ENCODE results near the gene SYCE1. TPM values are rescaled to one million over a fixed set of nuclear protein-coding genes. Genes with fewer than 3 reads are reported as not detected.
A peak's percentile ranks its signal among the peaks of the same experiment; 100 is the strongest.
"Not testable (repeated sequence)": the region's sequence is repeated elsewhere in the genome, so short reads cannot be mapped to it uniquely, and the experiment has no call there.

The SYCE1 gene
- total RNA-seq, 1 donor from 2014 or later = not detected

- Histone ChIP-seq H3K4me3 (ENCODE audit: low read depth, low read length) (no peak overlapping the region), H3K27me3 (ENCODE audit: control insufficient read depth, insufficient read depth, low read length) (no peaks in the 10 kb centered on the region), H3K36me3 (ENCODE audit: control insufficient read depth, insufficient read depth, low read length) (no peaks in the 10 kb centered on the region)
- no peak for TF ChIP-seq CTCF (IDR thresholded peaks at IDR 0.05; ENCODE audit: insufficient read depth, low read length, severe bottlenecking)
- no peak for FAIRE-seq
- DNase-seq (ENCODE audit: low read depth) = no peak
Measured at GRCh38 chr10:133600657-133601056, 35.3 kb upstream of the SYCE1 start.

GRCh38 chr10:133599869-133600268 lies 34.5 kb upstream of the SYCE1 start:
- FAIRE-seq; H3K4me3 ChIP-seq (ENCODE audit: low read depth, low read length); H3K36me3 ChIP-seq (ENCODE audit: control insufficient read depth, insufficient read depth, low read length); H3K27me3 ChIP-seq (ENCODE audit: control insufficient read depth, insufficient read depth, low read length); DNase-seq (ENCODE audit: low read depth): not testable (repeated sequence)

- Histone ChIP-seq H3K27me3 (ENCODE audit: control insufficient read depth, insufficient read depth, low read length) (no peaks in the 10 kb centered on the region), H3K4me3 (ENCODE audit: low read depth, low read length) (no peak overlapping the region), H3K36me3 (ENCODE audit: control insufficient read depth, insufficient read depth, low read length) (no peaks in the 10 kb centered on the region)
- no peak for TF ChIP-seq CTCF (IDR thresholded peaks at IDR 0.05; ENCODE audit: insufficient read depth, low read length, severe bottlenecking)
- FAIRE-seq (no peak), DNase-seq (ENCODE audit: low read depth) (no peak)
Measured at GRCh38 chr10:133592716-133593115, 27.3 kb upstream of the SYCE1 start.

- no peak overlapping the region for H3K4me3 ChIP-seq (ENCODE audit: low read depth, low read length)
- no peaks in the 10 kb centered on the region for H3K27me3 ChIP-seq (ENCODE audit: control insufficient read depth, insufficient read depth, low read length)
- no peak for FAIRE-seq
- no peaks in the 10 kb centered on the region for H3K36me3 ChIP-seq (ENCODE audit: control insufficient read depth, insufficient read depth, low read length)
- TF ChIP-seq CTCF (IDR thresholded peaks at IDR 0.05; ENCODE audit: insufficient read depth, low read length, severe bottlenecking) = no peak
- DNase-seq (ENCODE audit: low read depth) = no peak
Measured at GRCh38 chr10:133590970-133591359, 25.6 kb upstream of the SYCE1 start.

- FAIRE-seq (no peak), DNase-seq (ENCODE audit: low read depth) (no peak)
- H3K36me3 ChIP-seq (ENCODE audit: control insufficient read depth, insufficient read depth, low read length) = no peaks in the 10 kb centered on the region
- no peak overlapping the region for H3K4me3 ChIP-seq (ENCODE audit: low read depth, low read length)
- no peaks in the 10 kb centered on the region for H3K27me3 ChIP-seq (ENCODE audit: control insufficient read depth, insufficient read depth, low read length)
- no peak for TF ChIP-seq CTCF (IDR thresholded peaks at IDR 0.05; ENCODE audit: insufficient read depth, low read length, severe bottlenecking)
Measured at GRCh38 chr10:133590226-133590969, 25.0 kb upstream of the SYCE1 start.

GRCh38 chr10:133577037-133577436 lies 11.7 kb upstream of the SYCE1 start:
- H3K27me3 ChIP-seq (ENCODE audit: control insufficient read depth, insufficient read depth, low read length); H3K36me3 ChIP-seq (ENCODE audit: control insufficient read depth, insufficient read depth, low read length); FAIRE-seq: not testable (repeated sequence)

GRCh38 chr10:133573460-133573859 lies 8.1 kb upstream of the SYCE1 start:
- DNase-seq (ENCODE audit: low read depth); H3K36me3 ChIP-seq (ENCODE audit: control insufficient read depth, insufficient read depth, low read length); H3K4me3 ChIP-seq (ENCODE audit: low read depth, low read length); FAIRE-seq; H3K27me3 ChIP-seq (ENCODE audit: control insufficient read depth, insufficient read depth, low read length): not testable (repeated sequence)

More at GRCh38 chr10:133577037-133577436, 11.7 kb upstream of the SYCE1 start:
- not testable (repeated sequence) for DNase-seq (ENCODE audit: low read depth); H3K4me3 ChIP-seq (ENCODE audit: low read depth, low read length)

- H3K36me3 ChIP-seq (ENCODE audit: control insufficient read depth, insufficient read depth, low read length); H3K4me3 ChIP-seq (ENCODE audit: low read depth, low read length); DNase-seq (ENCODE audit: low read depth); H3K27me3 ChIP-seq (ENCODE audit: control insufficient read depth, insufficient read depth, low read length): not testable (repeated sequence)
- FAIRE-seq = peak; percentile 88
Measured at GRCh38 chr10:133572055-133572454, 6.7 kb upstream of the SYCE1 start.

- DNase-seq (ENCODE audit: low read depth); H3K27me3 ChIP-seq (ENCODE audit: control insufficient read depth, insufficient read depth, low read length); H3K36me3 ChIP-seq (ENCODE audit: control insufficient read depth, insufficient read depth, low read length); H3K4me3 ChIP-seq (ENCODE audit: low read depth, low read length): not testable (repeated sequence)
- FAIRE-seq = peak; percentile 55
Measured at GRCh38 chr10:133569801-133570200, 4.4 kb upstream of the SYCE1 start.

GRCh38 chr10:133568831-133569527 lies 3.6 kb upstream of the SYCE1 start:
- DNase-seq (ENCODE audit: low read depth); H3K4me3 ChIP-seq (ENCODE audit: low read depth, low read length); H3K27me3 ChIP-seq (ENCODE audit: control insufficient read depth, insufficient read depth, low read length); FAIRE-seq; H3K36me3 ChIP-seq (ENCODE audit: control insufficient read depth, insufficient read depth, low read length): not testable (repeated sequence)
